ENCODE data around the gene PODNL1.
A peak's percentile ranks its signal among the peaks of the same experiment; 100 is the strongest.

Gene PODNL1

GRCh38 chr19:13899912-13900584 lies 38.2 kb downstream of the PODNL1 start:
- no CpG with 5 or more reads among the region's 5 CpGs for WGBS, 2 donors (ENCODE audit: extremely low coverage in 2 of 2, insufficient read length in 2 of 2, insufficient replicate concordance in 1 of 2)
- Histone ChIP-seq H3K4me2 (ENCODE audit: insufficient read depth, low read length, poor library complexity, severe bottlenecking) (no peak overlapping the region), H2AK5ac (ENCODE audit: low read depth, low read length) (no peak overlapping the region)

GRCh38 chr19:13899393-13899792 lies 38.8 kb downstream of the PODNL1 start:
- H3K27me3 ChIP-seq (ENCODE audit: control insufficient read depth in 3 of 3, insufficient read depth in 3 of 3, low read depth in 1 of 3, low read length in 3 of 3), result no peaks in the 10 kb centered on the region
- no peak overlapping the region for H4K91ac ChIP-seq (ENCODE audit: low read depth, low read length, poor library complexity)
- H3K18ac ChIP-seq (ENCODE audit: low read length), result no peak overlapping the region
- H2BK5ac ChIP-seq (ENCODE audit: low read length), result no peak overlapping the region
- no peak overlapping the region for H4K8ac ChIP-seq (ENCODE audit: low read depth, low read length)
- no peak overlapping the region for H3K27ac ChIP-seq (replicated peaks; ENCODE audit: low read length)
- no peak overlapping the region for H2BK15ac ChIP-seq (ENCODE audit: low read length)
- no peaks in the 10 kb centered on the region for H3K36me3 ChIP-seq (replicated peaks in 1 of 2; ENCODE audit: control insufficient read depth in 2 of 2, insufficient read depth in 2 of 2, low read length in 2 of 2)
- DNase-seq (ENCODE audit: low spot score), result no peak
- no peak overlapping the region for H2BK12ac ChIP-seq (ENCODE audit: low read length)
- H3K79me1 ChIP-seq (ENCODE audit: low read depth, low read length), result no peaks in the 10 kb centered on the region
- H3K4me1 ChIP-seq (ENCODE audit: control insufficient read depth in 2 of 2, insufficient read depth in 1 of 2, low read depth in 1 of 2, low read length in 2 of 2), result no peaks in the 10 kb centered on the region
- peak overlapping the region; percentile 15 for H3K9ac ChIP-seq (ENCODE audit: low read depth, low read length, poor library complexity)
- no peak overlapping the region for H2AK5ac ChIP-seq (ENCODE audit: low read depth, low read length)
- no peak overlapping the region for H3K14ac ChIP-seq (ENCODE audit: low read length)
- H3K4me2 ChIP-seq (ENCODE audit: insufficient read depth, low read length, poor library complexity, severe bottlenecking), result no peak overlapping the region
- no peak overlapping the region for H3K23ac ChIP-seq (ENCODE audit: low read depth, low read length, poor library complexity)
- H2AFZ ChIP-seq (ENCODE audit: low read length), result no peak overlapping the region
- no peak overlapping the region for H3K4me3 ChIP-seq (ENCODE audit: low read length in 2 of 2)
- WGBS, 2 donors (ENCODE audit: extremely low coverage in 2 of 2, insufficient read length in 2 of 2, insufficient replicate concordance in 1 of 2), result no CpG with 5 or more reads among the region's 10 CpGs
- no peak overlapping the region for H3K4ac ChIP-seq (ENCODE audit: low read length)
- no peaks in the 10 kb centered on the region for H3K9me3 ChIP-seq (replicated peaks in 1 of 2; ENCODE audit: control insufficient read depth in 2 of 2, insufficient read depth in 1 of 2, low read depth in 1 of 2, low read length in 2 of 2)
- no peak overlapping the region for H2BK120ac ChIP-seq (ENCODE audit: low read depth, low read length)

More at GRCh38 chr19:13899912-13900584, 38.2 kb downstream of the PODNL1 start:
- Histone ChIP-seq H3K4me3 (ENCODE audit: low read length in 2 of 2) (no peak overlapping the region), H2BK5ac (ENCODE audit: low read length) (no peak overlapping the region), H3K14ac (ENCODE audit: low read length) (no peak overlapping the region), H3K4ac (ENCODE audit: low read length) (no peak overlapping the region), H2BK120ac (ENCODE audit: low read depth, low read length) (no peak overlapping the region), H3K9me3 (replicated peaks in 1 of 2; ENCODE audit: control insufficient read depth in 2 of 2, insufficient read depth in 1 of 2, low read depth in 1 of 2, low read length in 2 of 2) (no peaks in the 10 kb centered on the region), H4K91ac (ENCODE audit: low read depth, low read length, poor library complexity) (no peak overlapping the region), H3K23ac (ENCODE audit: low read depth, low read length, poor library complexity) (no peak overlapping the region), H2BK15ac (ENCODE audit: low read length) (no peak overlapping the region), H3K9ac (ENCODE audit: low read depth, low read length, poor library complexity) (peak overlapping the region; percentile 44), H3K36me3 (replicated peaks in 1 of 2; ENCODE audit: control insufficient read depth in 2 of 2, insufficient read depth in 2 of 2, low read length in 2 of 2) (no peaks in the 10 kb centered on the region), H3K18ac (ENCODE audit: low read length) (no peak overlapping the region), H2AFZ (ENCODE audit: low read length) (no peak overlapping the region), H3K4me1 (ENCODE audit: control insufficient read depth in 2 of 2, insufficient read depth in 1 of 2, low read depth in 1 of 2, low read length in 2 of 2) (no peaks in the 10 kb centered on the region), H3K79me1 (ENCODE audit: low read depth, low read length) (no peaks in the 10 kb centered on the region), H2BK12ac (ENCODE audit: low read length) (no peak overlapping the region), H3K27me3 (ENCODE audit: control insufficient read depth in 3 of 3, insufficient read depth in 3 of 3, low read depth in 1 of 3, low read length in 3 of 3) (no peaks in the 10 kb centered on the region), H4K8ac (ENCODE audit: low read depth, low read length) (no peak overlapping the region), H3K27ac (replicated peaks; ENCODE audit: low read length) (no peak overlapping the region)
- DNase-seq (ENCODE audit: low spot score), result no peak

GRCh38 chr19:13896227-13896626 lies 42.0 kb downstream of the PODNL1 start:
- no CpG with 5 or more reads among the region's 2 CpGs for WGBS, 2 donors (ENCODE audit: extremely low coverage in 2 of 2, insufficient read length in 2 of 2, insufficient replicate concordance in 1 of 2)
- H3K18ac ChIP-seq (ENCODE audit: low read length), result no peak overlapping the region

GRCh38 chr19:13894552-13894951 lies 43.7 kb downstream of the PODNL1 start:
- Histone ChIP-seq H4K8ac (ENCODE audit: low read depth, low read length) (no peak overlapping the region), H2AFZ (ENCODE audit: low read length) (no peak overlapping the region), H2BK12ac (ENCODE audit: low read length) (no peak overlapping the region), H3K4me3 (ENCODE audit: low read length in 2 of 2) (no peak overlapping the region), H3K18ac (ENCODE audit: low read length) (no peak overlapping the region), H3K27me3 (ENCODE audit: control insufficient read depth in 3 of 3, insufficient read depth in 3 of 3, low read depth in 1 of 3, low read length in 3 of 3) (no peaks in the 10 kb centered on the region), H2BK15ac (ENCODE audit: low read length) (no peak overlapping the region), H3K4ac (ENCODE audit: low read length) (no peak overlapping the region), H3K36me3 (replicated peaks in 1 of 2; ENCODE audit: control insufficient read depth in 2 of 2, insufficient read depth in 2 of 2, low read length in 2 of 2) (no peaks in the 10 kb centered on the region), H3K23ac (ENCODE audit: low read depth, low read length, poor library complexity) (no peak overlapping the region), H3K27ac (replicated peaks; ENCODE audit: low read length) (no peak overlapping the region), H3K79me1 (ENCODE audit: low read depth, low read length) (no peaks in the 10 kb centered on the region), H3K9ac (ENCODE audit: low read depth, low read length, poor library complexity) (no peak overlapping the region), H2AK5ac (ENCODE audit: low read depth, low read length) (no peak overlapping the region), H2BK5ac (ENCODE audit: low read length) (no peak overlapping the region), H3K14ac (ENCODE audit: low read length) (no peak overlapping the region), H3K4me1 (ENCODE audit: control insufficient read depth in 2 of 2, insufficient read depth in 1 of 2, low read depth in 1 of 2, low read length in 2 of 2) (no peaks in the 10 kb centered on the region), H4K91ac (ENCODE audit: low read depth, low read length, poor library complexity) (no peak overlapping the region), H2BK120ac (ENCODE audit: low read depth, low read length) (no peak overlapping the region), H3K9me3 (replicated peaks in 1 of 2; ENCODE audit: control insufficient read depth in 2 of 2, insufficient read depth in 1 of 2, low read depth in 1 of 2, low read length in 2 of 2) (no peaks in the 10 kb centered on the region), H3K4me2 (ENCODE audit: insufficient read depth, low read length, poor library complexity, severe bottlenecking) (no peak overlapping the region)
- DNase-seq (ENCODE audit: low spot score), result no peak
- no CpG with 5 or more reads among the region's 5 CpGs for WGBS, 2 donors (ENCODE audit: extremely low coverage in 2 of 2, insufficient read length in 2 of 2, insufficient replicate concordance in 1 of 2)

More at GRCh38 chr19:13896227-13896626, 42.0 kb downstream of the PODNL1 start:
- H3K4ac ChIP-seq (ENCODE audit: low read length), result no peak overlapping the region
- H3K79me1 ChIP-seq (ENCODE audit: low read depth, low read length), result no peaks in the 10 kb centered on the region
- H3K9ac ChIP-seq (ENCODE audit: low read depth, low read length, poor library complexity), result no peak overlapping the region
- no peak overlapping the region for H2BK12ac ChIP-seq (ENCODE audit: low read length)
- H3K4me3 ChIP-seq (ENCODE audit: low read length in 2 of 2), result no peak overlapping the region
- H3K4me1 ChIP-seq (ENCODE audit: control insufficient read depth in 2 of 2, insufficient read depth in 1 of 2, low read depth in 1 of 2, low read length in 2 of 2), result no peaks in the 10 kb centered on the region
- no peak for DNase-seq (ENCODE audit: low spot score)
- H3K4me2 ChIP-seq (ENCODE audit: insufficient read depth, low read length, poor library complexity, severe bottlenecking), result no peak overlapping the region
- no peak overlapping the region for H2AK5ac ChIP-seq (ENCODE audit: low read depth, low read length)
- no peak overlapping the region for H4K91ac ChIP-seq (ENCODE audit: low read depth, low read length, poor library complexity)
- H3K27ac ChIP-seq (replicated peaks; ENCODE audit: low read length), result no peak overlapping the region
- no peak overlapping the region for H2BK5ac ChIP-seq (ENCODE audit: low read length)
- no peaks in the 10 kb centered on the region for H3K27me3 ChIP-seq (ENCODE audit: control insufficient read depth in 3 of 3, insufficient read depth in 3 of 3, low read depth in 1 of 3, low read length in 3 of 3)
- H3K14ac ChIP-seq (ENCODE audit: low read length), result no peak overlapping the region
- H2BK15ac ChIP-seq (ENCODE audit: low read length), result no peak overlapping the region
- H2AFZ ChIP-seq (ENCODE audit: low read length), result no peak overlapping the region
- no peak overlapping the region for H4K8ac ChIP-seq (ENCODE audit: low read depth, low read length)
- no peak overlapping the region for H2BK120ac ChIP-seq (ENCODE audit: low read depth, low read length)
- no peaks in the 10 kb centered on the region for H3K9me3 ChIP-seq (replicated peaks in 1 of 2; ENCODE audit: control insufficient read depth in 2 of 2, insufficient read depth in 1 of 2, low read depth in 1 of 2, low read length in 2 of 2)
- no peaks in the 10 kb centered on the region for H3K36me3 ChIP-seq (replicated peaks in 1 of 2; ENCODE audit: control insufficient read depth in 2 of 2, insufficient read depth in 2 of 2, low read length in 2 of 2)
- no peak overlapping the region for H3K23ac ChIP-seq (ENCODE audit: low read depth, low read length, poor library complexity)
